ENCODE results near the gene DTNBP1.
A peak's percentile ranks its signal among the peaks of the same experiment; 100 is the strongest.

DTNBP1 gene

GRCh38 chr6:15491255-15491985 is 171.4 kb downstream of the DTNBP1 start:
- Histone ChIP-seq H3K36me3 (peaks cover 16% of the 10 kb centered on the region), H3K4me3 (ENCODE audit: low read depth, low read length) (no peak overlapping the region), H3K9me3 (no peaks in the 10 kb centered on the region), H3K4me1 (no peaks in the 10 kb centered on the region), H3K27me3 (no peaks in the 10 kb centered on the region)
- DNase-seq = peak; percentile 71
- TF ChIP-seq CTCF (IDR thresholded peaks at IDR 0.05; ENCODE audit: low read depth, low read length) = peak; percentile 99

- H3K27me3 ChIP-seq = no peaks in the 10 kb centered on the region
- DNase-seq = no peak
Measured at GRCh38 chr6:15490242-15491100, 172.4 kb downstream of the DTNBP1 start.

GRCh38 chr6:15489261-15489962 is 173.4 kb downstream of the DTNBP1 start:
- no peak for TF ChIP-seq CTCF (IDR thresholded peaks at IDR 0.05; ENCODE audit: low read depth, low read length)
- Histone ChIP-seq H3K27me3 (no peaks in the 10 kb centered on the region), H3K4me3 (ENCODE audit: low read depth, low read length) (no peak overlapping the region), H3K9me3 (no peaks in the 10 kb centered on the region), H3K36me3 (peaks cover 12% of the 10 kb centered on the region), H3K4me1 (no peaks in the 10 kb centered on the region; the same call in 1 of the 2 replicates)
- DNase-seq = no peak

More at GRCh38 chr6:15490242-15491100, 172.4 kb downstream of the DTNBP1 start:
- Histone ChIP-seq H3K4me1 (no peaks in the 10 kb centered on the region), H3K36me3 (peaks cover 12% of the 10 kb centered on the region), H3K9me3 (no peaks in the 10 kb centered on the region), H3K4me3 (ENCODE audit: low read depth, low read length) (no peak overlapping the region)
- TF ChIP-seq CTCF (IDR thresholded peaks at IDR 0.05; ENCODE audit: low read depth, low read length) = no peak

- DNase-seq = no peak
- peaks cover 12% of the 10 kb centered on the region for H3K36me3 ChIP-seq
Measured at GRCh38 chr6:15487262-15487661, 175.6 kb downstream of the DTNBP1 start.

GRCh38 chr6:15485936-15486335 is 176.9 kb downstream of the DTNBP1 start:
- peaks cover 7% of the 10 kb centered on the region; the same call in 1 of the 2 replicates for H3K4me1 ChIP-seq
- peaks cover 12% of the 10 kb centered on the region for H3K36me3 ChIP-seq

More at GRCh38 chr6:15487262-15487661, 175.6 kb downstream of the DTNBP1 start:
- Histone ChIP-seq H3K27me3 (no peaks in the 10 kb centered on the region), H3K4me1 (no peaks in the 10 kb centered on the region; the same call in 1 of the 2 replicates), H3K9me3 (no peaks in the 10 kb centered on the region), H3K4me3 (ENCODE audit: low read depth, low read length) (no peak overlapping the region)
- no peak for TF ChIP-seq CTCF (IDR thresholded peaks at IDR 0.05; ENCODE audit: low read depth, low read length)

More at GRCh38 chr6:15485936-15486335, 176.9 kb downstream of the DTNBP1 start:
- Histone ChIP-seq H3K9me3 (no peaks in the 10 kb centered on the region), H3K27me3 (no peaks in the 10 kb centered on the region), H3K4me3 (ENCODE audit: low read depth, low read length) (no peak overlapping the region)
- TF ChIP-seq CTCF (IDR thresholded peaks at IDR 0.05; ENCODE audit: low read depth, low read length) = no peak
- no peak for DNase-seq
